Astrocyte (in vitro differentiated cells and primary cell): ENCODE results near the gene PLEKHF1. TPM values are rescaled to one million over a fixed set of nuclear protein-coding genes. Genes with fewer than 3 reads are reported as not detected.

Source experiments
- DNase-seq: peaks from one replicate; pipeline ENCODE4 v3.0.0-alpha.2; 2010; ENCODE audit warnings: low read depth
- FAIRE-seq: peaks from 2 replicates; lab custom pipeline; 2011; peaks lifted over from hg19 to GRCh38; lab: Jason Lieb, UNC
- H2AFZ ChIP-seq: 2 replicates; pipeline ENCODE4 v1.6.0; 2012; ENCODE audit warnings: low read depth, low read length, inconsistent platforms
- H3K27ac ChIP-seq: 2 replicates; pipeline ENCODE4 v1.5.1; 2011; ENCODE audit warnings: low read depth, low read length, inconsistent platforms
- H3K27me3 ChIP-seq: 2 replicates; pipeline ENCODE4 v1.6.0; 2011; ENCODE audit warnings: low read length, inconsistent platforms; ENCODE audit not compliant: insufficient read depth
- H3K36me3 ChIP-seq: 2 replicates; pipeline ENCODE4 v1.5.1; 2011; ENCODE audit warnings: low read length, inconsistent platforms; ENCODE audit not compliant: insufficient read depth
- H3K4me1 ChIP-seq: 2 replicates; pipeline ENCODE4 v1.5.1; 2011; ENCODE audit warnings: low read length, inconsistent platforms; ENCODE audit not compliant: insufficient read depth
- H3K4me2 ChIP-seq: 2 replicates; pipeline ENCODE4 v1.6.0; 2012; ENCODE audit warnings: low read length, inconsistent platforms
- H3K4me3 ChIP-seq: 2 replicates; pipeline ENCODE4 v1.5.1; 2011; ENCODE audit warnings: low read depth, mild to moderate bottlenecking, low read length, inconsistent platforms; ENCODE audit not compliant: insufficient read depth
- H3K79me2 ChIP-seq: 2 replicates; pipeline ENCODE4 v1.6.0; 2012; ENCODE audit warnings: mild to moderate bottlenecking, low read length, inconsistent platforms; ENCODE audit not compliant: insufficient read depth
- H3K9ac ChIP-seq: 2 replicates; pipeline ENCODE4 v1.6.0; 2012; ENCODE audit warnings: mild to moderate bottlenecking, low read length, inconsistent platforms
- H3K9me3 ChIP-seq: 2 replicates; pipeline ENCODE4 v1.5.1; 2012; ENCODE audit warnings: low read depth, mild to moderate bottlenecking, low read length, inconsistent platforms; ENCODE audit not compliant: insufficient read depth
- H4K20me1 ChIP-seq: 2 replicates; pipeline ENCODE4 v1.6.0; 2012; ENCODE audit warnings: low read length, inconsistent platforms; ENCODE audit not compliant: insufficient read depth
- H3K27ac Mint-ChIP-seq: one replicate; pipeline ENCODE4 v1.8.0; 2021; ENCODE audit warnings: mild to moderate bottlenecking, mixed read lengths; ENCODE audit not compliant: unreplicated experiment
- H3K27me3 Mint-ChIP-seq: one replicate; pipeline ENCODE4 v1.8.0; 2021; ENCODE audit warnings: low read depth, mixed read lengths; ENCODE audit not compliant: unreplicated experiment
- H3K36me3 Mint-ChIP-seq: one replicate; pipeline ENCODE4 v1.8.0; 2021; ENCODE audit warnings: low read depth, mixed read lengths; ENCODE audit not compliant: unreplicated experiment
- H3K4me1 Mint-ChIP-seq: one replicate; pipeline ENCODE4 v1.8.0; 2021; ENCODE audit warnings: low read depth, mixed read lengths; ENCODE audit not compliant: unreplicated experiment
- H3K4me3 Mint-ChIP-seq: one replicate; pipeline ENCODE4 v1.8.0; 2021; ENCODE audit warnings: mild to moderate bottlenecking, moderate library complexity, mixed read lengths; ENCODE audit not compliant: unreplicated experiment
- H3K9me3 Mint-ChIP-seq: one replicate; pipeline ENCODE4 v1.8.0; 2021; ENCODE audit warnings: mild to moderate bottlenecking, mixed read lengths; ENCODE audit not compliant: unreplicated experiment
- EZH2 ChIP-seq: IDR thresholded peaks from 2 replicates; pipeline ENCODE4 v1.6.1; 2012; ENCODE audit warnings: mild to moderate bottlenecking, low read length, inconsistent platforms; ENCODE audit not compliant: insufficient read depth
- total RNA-seq: library from RNA; stranded (reverse); gene quantifications from 2 replicates; pipeline ENCODE4 v1.2.1, GENCODE V29; 2021
- TF ChIP-seq, protein P1 (sequence below): IDR thresholded peaks from 2 replicates; pipeline ENCODE4 v1.5.1; 2011; ENCODE audit warnings: low read depth, mild to moderate bottlenecking, inconsistent platforms, low read length, moderate library complexity; ENCODE audit not compliant: insufficient read depth

PLEKHF1 gene
- total RNA-seq, 1 donor from 2014 or later, result 13.1 TPM

DNA sequence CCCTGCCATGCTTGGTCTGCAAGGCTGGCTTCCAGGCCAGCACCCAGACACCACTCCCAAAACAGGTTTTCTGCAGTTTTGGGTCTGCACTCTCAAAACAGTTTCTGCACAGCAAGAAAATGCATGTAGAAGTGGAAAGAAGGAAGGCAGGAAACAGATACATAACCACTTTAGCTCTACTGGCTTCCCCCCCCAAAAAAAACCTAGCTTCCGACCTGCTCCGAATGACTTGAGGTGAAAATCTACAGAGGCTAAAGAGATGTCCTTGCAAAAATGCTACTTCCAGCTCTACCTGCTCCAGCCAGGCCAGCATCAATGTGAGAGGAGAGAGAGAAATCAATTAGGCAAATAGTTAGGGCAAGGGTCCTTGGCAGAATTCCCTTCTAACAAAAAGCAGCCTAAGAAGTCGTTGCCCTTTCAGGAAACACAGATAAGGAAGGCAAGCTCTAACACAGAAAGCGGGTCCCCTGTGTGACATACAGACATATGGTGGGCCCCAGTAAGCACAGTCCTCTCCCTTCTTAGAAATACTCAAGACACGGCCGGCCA lies 46.4 kb downstream of the PLEKHF1 start:
- Histone ChIP-seq H3K27me3 (no peaks in the 10 kb centered on the region), H3K79me2 (peaks cover 68% of the 10 kb centered on the region), H3K36me3 (no peaks in the 10 kb centered on the region), H3K27ac (no peak overlapping the region), H4K20me1 (peaks cover 51% of the 10 kb centered on the region), H2AFZ (no peak overlapping the region), H3K9me3 (no peaks in the 10 kb centered on the region), H3K9ac (no peak overlapping the region), H3K4me3 (no peak overlapping the region), H3K4me1 (peaks cover 3% of the 10 kb centered on the region), H3K4me2 (no peak overlapping the region)
- no peak overlapping the region for H3K27ac Mint-ChIP-seq
- peak overlapping the region; percentile 17 for H3K4me3 Mint-ChIP-seq
- H3K9me3 Mint-ChIP-seq, result no peaks in the 10 kb centered on the region
- peaks cover 34% of the 10 kb centered on the region for H3K4me1 Mint-ChIP-seq
- peaks cover 8% of the 10 kb centered on the region for H3K36me3 Mint-ChIP-seq
- TF ChIP-seq, protein P1, sequence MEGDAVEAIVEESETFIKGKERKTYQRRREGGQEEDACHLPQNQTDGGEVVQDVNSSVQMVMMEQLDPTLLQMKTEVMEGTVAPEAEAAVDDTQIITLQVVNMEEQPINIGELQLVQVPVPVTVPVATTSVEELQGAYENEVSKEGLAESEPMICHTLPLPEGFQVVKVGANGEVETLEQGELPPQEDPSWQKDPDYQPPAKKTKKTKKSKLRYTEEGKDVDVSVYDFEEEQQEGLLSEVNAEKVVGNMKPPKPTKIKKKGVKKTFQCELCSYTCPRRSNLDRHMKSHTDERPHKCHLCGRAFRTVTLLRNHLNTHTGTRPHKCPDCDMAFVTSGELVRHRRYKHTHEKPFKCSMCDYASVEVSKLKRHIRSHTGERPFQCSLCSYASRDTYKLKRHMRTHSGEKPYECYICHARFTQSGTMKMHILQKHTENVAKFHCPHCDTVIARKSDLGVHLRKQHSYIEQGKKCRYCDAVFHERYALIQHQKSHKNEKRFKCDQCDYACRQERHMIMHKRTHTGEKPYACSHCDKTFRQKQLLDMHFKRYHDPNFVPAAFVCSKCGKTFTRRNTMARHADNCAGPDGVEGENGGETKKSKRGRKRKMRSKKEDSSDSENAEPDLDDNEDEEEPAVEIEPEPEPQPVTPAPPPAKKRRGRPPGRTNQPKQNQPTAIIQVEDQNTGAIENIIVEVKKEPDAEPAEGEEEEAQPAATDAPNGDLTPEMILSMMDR, result no peak
- TF ChIP-seq EZH2, result no peak
- DNase-seq (no peak), FAIRE-seq (no peak)
- no peaks in the 10 kb centered on the region for H3K27me3 Mint-ChIP-seq

DNA sequence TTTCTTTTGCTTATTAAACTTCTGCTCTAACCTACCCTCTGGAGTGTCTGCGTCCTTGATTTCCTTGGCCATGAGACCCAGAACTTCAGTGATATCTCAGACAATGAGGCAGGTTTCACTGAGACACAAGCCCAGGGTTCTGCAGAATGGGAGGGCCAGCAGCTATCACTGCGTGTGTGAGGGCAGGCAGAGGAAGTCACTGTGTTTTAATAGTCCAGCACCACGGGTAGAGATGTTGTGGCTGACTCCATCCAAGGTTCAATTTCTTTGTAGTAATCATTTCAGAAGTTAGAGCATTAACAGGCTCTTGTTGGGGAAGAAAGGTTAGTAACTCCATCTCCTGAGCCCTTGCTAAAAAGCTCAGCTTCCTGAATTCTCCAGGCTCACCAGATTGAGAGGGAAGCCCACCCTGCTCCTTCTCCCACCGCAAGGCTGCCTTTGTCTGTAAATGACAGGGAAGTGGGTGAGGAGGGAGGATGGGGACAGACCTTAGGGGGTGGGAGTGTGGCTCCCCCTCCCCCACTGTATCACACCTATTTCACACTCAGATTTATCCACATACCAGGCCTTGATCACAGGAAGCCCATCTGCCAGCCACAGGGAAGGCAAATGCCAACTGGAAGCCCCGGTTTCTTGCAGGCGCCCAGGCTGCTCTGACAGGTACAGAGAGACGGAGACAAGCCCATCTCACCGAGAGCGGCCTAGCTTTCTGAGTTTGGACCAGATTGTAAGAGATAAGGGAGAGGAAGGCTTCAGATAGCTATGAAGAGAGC lies 47.7 kb downstream of the PLEKHF1 start:
- Mint-ChIP-seq H3K27me3 (no peaks in the 10 kb centered on the region), H3K4me1 (peaks cover 34% of the 10 kb centered on the region), H3K36me3 (peaks cover 6% of the 10 kb centered on the region), H3K27ac (no peak overlapping the region), H3K4me3 (peak overlapping the region; percentile 35), H3K9me3 (no peaks in the 10 kb centered on the region)
- DNase-seq (no peak), FAIRE-seq (no peak)
- Histone ChIP-seq H3K4me3 (no peak overlapping the region), H3K4me2 (peak overlapping the region; percentile 80), H3K36me3 (no peaks in the 10 kb centered on the region), H2AFZ (no peak overlapping the region), H3K9me3 (no peaks in the 10 kb centered on the region), H3K4me1 (peaks cover 3% of the 10 kb centered on the region), H3K27me3 (no peaks in the 10 kb centered on the region), H4K20me1 (peaks cover 48% of the 10 kb centered on the region), H3K9ac (no peak overlapping the region), H3K27ac (no peak overlapping the region), H3K79me2 (peaks cover 68% of the 10 kb centered on the region)
- TF ChIP-seq, protein P1, result no peak
